GM18858 (cell line): ENCODE measurements around the gene PPP1R2C.

ENCODE experiments used
- ATAC-seq: cut with Tn5 transposase; IDR thresholded peaks from one replicate; pipeline ENCODE4 v1.9.1; 2021; ENCODE audit not compliant: unreplicated experiment

The PPP1R2C gene

DNA sequence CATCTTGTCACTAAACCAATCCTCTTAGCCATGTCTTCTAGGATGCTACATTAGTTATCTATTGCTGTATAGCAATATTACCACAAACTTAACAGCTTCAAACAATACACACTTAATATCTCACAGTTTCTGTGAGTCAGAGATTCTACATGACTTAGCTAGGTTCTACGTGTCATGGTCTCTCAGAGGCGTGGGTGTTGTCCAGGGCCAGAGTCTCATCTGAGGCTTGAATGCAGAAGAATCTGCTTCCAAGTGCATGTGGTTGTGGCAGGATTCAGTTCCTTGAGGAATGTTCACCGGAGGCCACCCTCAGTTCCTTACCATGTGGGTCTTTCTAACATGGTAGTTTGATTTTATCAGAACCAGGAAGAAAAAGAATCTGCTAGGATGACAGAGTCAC, 26.4 kb downstream of the PPP1R2C start:
- ATAC-seq, result no peak

DNA sequence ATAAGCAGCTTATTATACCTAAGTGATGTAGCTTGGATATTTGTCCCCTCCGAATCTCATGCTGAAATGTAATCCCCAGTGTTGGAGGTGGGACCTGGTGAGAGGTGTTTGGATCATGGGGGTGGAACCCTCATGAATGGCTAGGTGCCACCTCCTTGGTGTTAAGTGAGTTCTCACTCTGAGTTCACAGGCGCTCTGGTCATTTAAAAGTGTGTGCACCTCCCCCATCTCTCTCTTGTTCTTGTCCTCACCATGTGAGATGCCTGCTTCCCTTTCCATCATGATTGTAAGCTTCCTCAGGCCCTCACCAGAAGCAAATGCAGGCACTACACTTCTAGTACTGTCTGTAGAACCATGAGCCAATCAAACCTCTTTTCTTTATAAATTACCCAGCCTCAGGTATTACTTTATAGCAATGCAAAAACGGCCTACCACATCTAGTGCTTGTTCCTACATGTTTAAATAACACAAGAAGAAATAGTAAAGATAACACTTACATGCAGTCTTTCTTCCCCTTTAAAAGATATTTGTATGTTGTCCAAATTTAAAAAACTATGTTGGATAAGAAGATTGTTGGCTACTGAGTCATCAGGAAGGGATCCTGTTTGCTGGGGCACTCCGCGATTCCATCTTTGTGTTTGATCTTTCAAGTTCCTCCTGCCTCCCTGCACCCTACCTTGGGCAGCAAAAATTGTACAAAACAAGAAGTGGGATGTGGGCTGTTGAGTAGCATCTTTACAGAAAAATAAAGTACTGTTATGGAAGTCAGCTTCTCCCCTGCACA, 29.7 kb downstream of the PPP1R2C start:
- ATAC-seq, result no peak

DNA sequence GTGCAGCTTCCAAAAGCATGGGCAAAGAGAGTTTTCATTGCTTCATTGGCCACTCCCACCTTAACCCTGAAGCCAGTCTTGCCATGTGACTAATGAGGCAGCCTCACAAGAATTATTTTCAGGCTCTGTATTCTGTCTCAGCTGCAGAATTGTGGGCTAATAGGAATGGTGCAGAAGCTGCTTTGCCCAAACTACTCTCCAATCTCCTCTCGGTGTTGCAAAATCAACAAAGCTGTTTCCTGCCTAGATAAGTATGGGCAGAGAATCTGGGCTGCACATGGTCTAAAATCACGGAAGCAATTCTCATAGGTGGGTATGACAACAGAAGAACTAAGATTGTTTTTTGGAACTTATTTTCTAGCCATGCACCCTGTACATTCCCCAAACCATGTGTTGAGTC, 31.4 kb downstream of the PPP1R2C start:
- ATAC-seq, result no peak

DNA sequence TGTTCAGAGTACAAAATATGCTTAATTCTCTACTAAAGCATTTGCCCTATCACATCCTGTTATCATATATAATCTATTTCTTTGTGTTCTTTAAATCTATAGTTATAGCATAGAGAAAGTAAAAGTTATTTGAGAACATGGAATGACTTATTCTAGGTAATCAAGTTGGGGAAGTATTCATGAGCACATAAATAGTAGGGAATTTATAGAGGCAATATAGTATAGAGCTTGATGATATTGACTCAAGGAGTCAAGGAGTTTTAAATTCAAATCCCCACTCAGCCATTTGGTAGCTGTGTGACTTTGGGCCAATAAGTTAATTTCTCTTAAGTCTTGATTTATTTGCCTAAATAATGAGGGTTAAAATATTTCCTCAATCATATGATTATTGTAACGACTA, 37.5 kb downstream of the PPP1R2C start:
- no peak for ATAC-seq

DNA sequence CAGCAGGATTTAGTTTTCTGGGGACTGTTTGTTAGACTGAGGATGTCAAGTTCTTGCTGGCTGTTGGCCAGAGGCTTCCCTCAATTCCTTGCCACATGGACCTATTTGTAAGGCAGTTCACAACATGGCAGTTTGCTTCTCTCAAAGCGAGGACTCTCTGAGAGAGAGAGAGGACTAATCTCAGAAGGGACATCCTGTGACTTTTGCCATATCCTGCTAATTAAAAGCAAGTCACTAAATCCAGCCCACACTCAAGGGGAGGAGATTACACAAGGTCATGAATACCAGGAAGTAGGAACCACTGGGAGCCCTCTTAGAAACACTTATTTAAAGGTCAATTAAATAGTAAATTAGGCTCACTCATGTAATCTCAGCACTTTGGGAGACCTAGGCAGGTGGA, 38.2 kb downstream of the PPP1R2C start:
- ATAC-seq, result no peak

DNA sequence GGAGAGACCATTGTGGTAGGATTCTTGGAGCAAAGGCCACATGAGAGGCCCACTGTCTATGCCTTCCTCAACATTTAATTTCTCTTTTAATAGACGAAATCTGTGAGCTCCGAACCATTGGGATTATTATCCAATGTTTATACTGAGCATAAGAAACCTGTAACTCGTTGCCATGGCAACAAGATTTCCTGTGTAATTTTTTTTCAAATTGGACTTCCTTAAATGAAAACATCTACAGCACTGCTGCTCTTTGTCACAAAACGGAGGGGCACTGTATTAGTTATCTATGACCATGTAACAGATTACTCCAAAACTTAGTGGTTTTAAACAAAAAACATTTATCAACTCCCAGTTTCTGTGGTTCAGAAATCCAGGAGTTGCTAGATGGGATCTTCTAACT, 38.7 kb downstream of the PPP1R2C start:
- no peak for ATAC-seq

DNA sequence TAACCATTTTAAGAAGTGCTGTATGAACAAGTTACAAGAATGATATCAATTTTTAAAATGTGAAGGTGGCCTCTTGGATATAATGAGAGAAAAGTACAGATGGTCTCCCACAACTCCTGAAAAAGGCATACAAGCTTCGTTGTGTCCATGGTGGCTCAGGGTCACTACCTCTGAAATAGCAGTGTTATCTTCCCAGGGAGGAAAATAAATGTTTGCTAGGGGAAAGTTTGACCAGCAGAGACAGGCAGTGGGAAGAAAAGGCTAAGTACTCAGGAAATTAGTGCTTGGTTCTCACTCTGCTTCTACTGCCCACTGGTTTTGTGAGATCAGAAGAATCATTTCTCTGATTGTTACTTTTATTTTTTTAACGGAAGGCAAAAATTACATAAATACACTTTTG, 39.4 kb downstream of the PPP1R2C start:
- ATAC-seq, result no peak

DNA sequence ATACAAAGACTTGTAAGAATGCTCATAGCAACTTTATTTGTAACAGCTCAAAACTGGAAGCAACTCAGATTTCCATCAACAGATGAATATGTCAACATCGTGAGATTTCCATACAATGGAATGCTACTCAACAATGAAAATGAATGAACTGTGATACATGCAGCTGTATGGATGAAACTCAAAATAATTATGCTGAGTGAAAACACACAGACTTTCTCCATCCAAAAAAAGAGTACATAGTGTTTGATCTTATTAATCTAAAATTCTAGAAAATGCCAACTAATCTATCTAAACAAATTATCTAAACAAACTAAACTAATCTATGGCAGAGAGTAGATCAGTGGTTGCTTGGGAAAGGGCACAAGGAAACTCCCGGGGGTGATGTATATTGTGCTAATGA, 42.7 kb downstream of the PPP1R2C start:
- no peak for ATAC-seq

DNA sequence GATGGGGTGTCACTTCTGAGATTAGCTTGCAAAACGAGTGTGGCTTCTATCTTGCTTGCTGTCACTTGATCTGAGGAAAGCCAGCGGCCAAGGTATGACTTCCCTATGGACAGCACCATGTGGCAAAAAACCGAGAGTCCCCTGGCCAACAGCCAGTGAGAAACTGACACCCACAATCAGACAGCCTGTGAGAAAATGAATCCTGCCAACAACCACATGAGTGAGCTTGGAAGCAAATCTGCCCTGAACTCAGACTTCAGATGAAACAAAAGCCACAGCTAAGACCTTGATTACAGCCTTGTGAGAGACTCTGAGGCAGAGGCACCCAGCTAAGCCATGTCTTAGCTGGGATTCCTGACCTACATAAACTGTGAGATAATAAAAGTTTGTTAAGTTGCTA, 45.5 kb downstream of the PPP1R2C start:
- no peak for ATAC-seq
